Heart left ventricle (tissue), 16 donors: ENCODE measurements around the gene ANKRD30A. TPM values are rescaled to one million over a fixed set of nuclear protein-coding genes. Genes with fewer than 3 reads are reported as not detected.
A peak's percentile ranks its signal among the peaks of the same experiment; 100 is the strongest.

Experiments used
- ATAC-seq, 4 donors: fragments of 200-7000 bp; cut with Tn5 transposase; one replicate each; pipeline ENCODE4 v1.9.1; 2020 to 2022; ENCODE audit warnings: moderate library complexity in 4 of 4, mild to moderate bottlenecking in 3 of 4, moderate number of reproducible peaks in 1 of 4
- DNase-seq, 5 donors: peaks; one replicate each; pipeline ENCODE4 v3.0.0-alpha.2; 2020
- H3K27ac ChIP-seq, 12 donors: fragments of 200-600 bp; sonication (generic) in 4 of 12; one replicate each; pipeline versions ENCODE4 v1.5.0 to v1.8.0; 2016 to 2022; ENCODE audit warnings: mild to moderate bottlenecking in 2 of 12
- H3K27me3 ChIP-seq, 9 donors: fragments of 200-600 bp; sonication (generic) in 2 of 9; one replicate each; pipeline versions ENCODE4 v1.5.1 to v1.8.0; 2016 to 2022; ENCODE audit warnings: mild to moderate bottlenecking in 3 of 9
- H3K36me3 ChIP-seq, 9 donors: fragments of 200-600 bp; sonication (generic) in 2 of 9; one replicate each; pipeline versions ENCODE4 v1.5.0 to v1.8.0; 2018 to 2022; ENCODE audit warnings: mild to moderate bottlenecking in 2 of 9
- H3K4me1 ChIP-seq, 12 donors: fragments of 200-600 bp; sonication (generic) in 4 of 12; one replicate each; pipeline versions ENCODE4 v1.5.0 to v1.8.0; 2016 to 2022; ENCODE audit warnings: mild to moderate bottlenecking in 3 of 12
- H3K4me3 ChIP-seq, 12 donors: fragments of 200-600 bp; sonication (generic) in 4 of 12; one replicate each; pipeline versions ENCODE4 v1.5.0 to v1.8.0; 2017 to 2022; ENCODE audit warnings: mild to moderate bottlenecking in 9 of 12, moderate library complexity in 4 of 12
- H3K9me3 ChIP-seq, 12 donors: fragments of 200-600 bp; sonication (generic) in 4 of 12; one replicate each; pipeline versions ENCODE4 v1.5.0 to v1.8.0; 2016 to 2022; ENCODE audit warnings: mild to moderate bottlenecking in 1 of 12
- CTCF ChIP-seq, 12 donors: fragments of 200-600 bp; sonication (generic) in 4 of 12; IDR thresholded peaks; one replicate each; pipeline versions ENCODE4 v1.5.0 to v1.8.0; 2018 to 2022; ENCODE audit warnings: antibody characterized with exemption in 12 of 12, mild to moderate bottlenecking in 5 of 12
- POLR2A ChIP-seq, 2 donors: fragments of 450-650 bp; IDR thresholded peaks; one replicate each; pipeline ENCODE4 v1.6.1; 2017; ENCODE audit warnings: antibody characterized with exemption in 2 of 2, mild to moderate bottlenecking in 2 of 2, moderate library complexity in 2 of 2
- WGBS, 4 donors: extraction: QIAGEN DNeasy Blood & Tissue Kit in 2 of 4; methylation state at CpG; one replicate each; pipeline versions ENCODE4 v1.1.5 to v1.1.7; 2013 to 2018; 5-methylcytosine and 5-hydroxymethylcytosine counted together
- intact Hi-C, 10 donors: fragments of 100-400 bp; cut with DNase I; formaldehyde crosslinking; loops; one replicate each; pipeline versions ENCODE4 v1.11.1 to v1.14.2; 2022
- polyA plus RNA-seq, 2 donors: library from polyadenylated mRNA; stranded (reverse); fragments of 200-250 nt; gene quantifications; one replicate each; pipeline ENCODE4 v1.2.3, GENCODE V29; 2013
- total RNA-seq, 9 donors: library from RNA; depleted of rRNA in 2 of 9; stranded (reverse); fragments of >200 nt in 2 of 9; fragmentation: NEBNext Ultra II Directional in 3 of 9; extraction: Animal tissue kit (Norgen Biotek cat#: 25700) in 3 of 9; gene quantifications; one replicate each; pipeline versions ENCODE4 v1.1.0 to v1.2.4, GENCODE V29; 2016 to 2023
- donor health status: ischemic (EF 13 %, LVEDD 7.1; RV severe dilation, severe dysfunction).
- donor health status: healthy with polysubstance abuse.
- donor health status: DM: no; HTN: yes; CAD: no.
- donor health status: DM: no; HTN: no; CAD: no.
- donor health status: ischemic (EF 25% LVEDD 6.9; RV normal size, moderate dysfunction).
- donor health status: ischemic (EF 25% LVEDD 5.7; RV mildly dilated, moderate dysfunction).
- donor health status: healthy.
- donor health status: DM: yes; HTN: yes; CAD: no.
- donor health status: ischemic (EF 35%, LVEDD 5.7; RV mildly dilated, moderate dysfunction).
- donor health status: nonischemic (EF 11% LVEDD 7.7; RV severe dilation, severe dysfunction).
- donor health status: DM: yes; HTN: yes; CAD: no.
- donor health status: PGD.
- donor health status: ischemic (EF 29% LVEDD 5.4; RV normal size, mild dysfunction).
- donor health status: nonischemic (EF 23%, LVEDD 6.1; RV moderate dilation, normal function).

Gene ANKRD30A
- total and polyA plus RNA-seq, 11 donors: not detected

DNA sequence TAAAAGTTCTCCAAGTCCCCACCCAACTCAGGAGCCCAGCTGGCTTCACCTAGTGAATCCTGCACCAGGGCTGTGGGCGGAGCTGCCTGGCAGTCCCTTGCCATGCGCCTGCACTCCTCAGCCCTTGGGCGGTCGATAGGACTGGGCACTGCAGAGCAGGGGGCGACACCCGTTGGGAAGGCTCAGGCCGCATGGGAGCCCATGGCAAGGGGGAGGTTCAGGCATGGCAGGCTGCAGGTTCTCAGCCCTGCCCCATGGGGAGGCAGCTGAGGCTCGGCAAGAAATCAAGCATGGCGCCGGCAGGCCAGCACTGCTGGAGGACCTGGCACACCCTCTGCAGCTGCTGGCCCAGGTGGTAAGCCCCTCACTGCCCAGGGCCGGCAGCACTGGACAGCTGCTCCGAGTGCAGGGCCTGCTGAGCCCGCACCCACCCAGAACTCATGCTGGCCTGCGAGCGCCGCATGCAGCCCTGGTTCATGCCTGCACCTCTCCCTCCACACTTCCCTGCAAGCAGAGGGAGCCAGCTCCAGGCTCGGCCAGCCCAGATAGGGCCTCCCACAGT, 149.9 kb downstream of the ANKRD30A start:
- Histone ChIP-seq H3K4me1 (no peaks in the 10 kb centered on the region), H3K4me3 (no peak overlapping the region), H3K27ac (no peak overlapping the region), H3K36me3 (no peaks in the 10 kb centered on the region), H3K9me3 (peaks cover 0 to 16% (median 0%) of the 10 kb centered on the region in 12 donors), H3K27me3 (no peaks in the 10 kb centered on the region)
- ATAC-seq (peak in 1 of 4 donors; percentile 13), DNase-seq (peak in 1 of 5 donors; percentile 23)
- no peak for TF ChIP-seq POLR2A (IDR thresholded peaks at IDR 0.05)
- no peak for TF ChIP-seq CTCF (IDR thresholded peaks at IDR 0.05)
- intact Hi-C loops: no loop called here
- 85 to 92% (median 90%) methylated on average over 7 to 17 of the region's 17 CpGs for WGBS, 4 donors

DNA sequence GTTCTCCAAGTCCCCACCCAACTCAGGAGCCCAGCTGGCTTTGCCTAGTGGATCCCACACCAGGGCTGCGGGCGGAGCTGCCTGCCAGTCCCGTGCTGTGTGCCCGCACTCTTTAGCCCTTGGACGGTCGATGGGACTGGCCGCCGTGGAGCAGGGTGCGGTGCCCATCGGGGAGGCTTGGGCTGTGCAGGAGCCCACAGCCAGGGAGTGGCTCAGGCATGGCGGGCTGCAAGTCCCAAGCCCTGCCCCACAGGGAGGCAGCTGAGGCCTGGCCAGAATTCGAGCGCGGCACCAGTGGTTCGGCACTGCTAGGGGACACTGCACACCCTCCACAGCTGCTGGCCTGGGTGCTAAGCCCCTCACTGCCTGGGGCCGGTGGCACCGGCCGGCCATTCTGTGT, 159.7 kb downstream of the ANKRD30A start:
- H3K36me3 ChIP-seq: no peaks in the 10 kb centered on the region
- no peaks in the 10 kb centered on the region for H3K27me3 ChIP-seq
- intact Hi-C loops: no loop called here
- DNase-seq: no peak
- 82 to 92% (median 90%) methylated on average over 9 to 18 of the region's 18 CpGs for WGBS, 4 donors
- TF ChIP-seq CTCF (IDR thresholded peaks at IDR 0.05): no peak
- no peak for TF ChIP-seq POLR2A (IDR thresholded peaks at IDR 0.05)
- peak in 1 of 4 donors; percentile 38 for ATAC-seq
- H3K9me3 ChIP-seq: peaks cover 0 to 30% (median 7%) of the 10 kb centered on the region in 12 donors
- H3K27ac ChIP-seq: no peak overlapping the region
- no peak overlapping the region for H3K4me3 ChIP-seq
- H3K4me1 ChIP-seq: no peaks in the 10 kb centered on the region

DNA sequence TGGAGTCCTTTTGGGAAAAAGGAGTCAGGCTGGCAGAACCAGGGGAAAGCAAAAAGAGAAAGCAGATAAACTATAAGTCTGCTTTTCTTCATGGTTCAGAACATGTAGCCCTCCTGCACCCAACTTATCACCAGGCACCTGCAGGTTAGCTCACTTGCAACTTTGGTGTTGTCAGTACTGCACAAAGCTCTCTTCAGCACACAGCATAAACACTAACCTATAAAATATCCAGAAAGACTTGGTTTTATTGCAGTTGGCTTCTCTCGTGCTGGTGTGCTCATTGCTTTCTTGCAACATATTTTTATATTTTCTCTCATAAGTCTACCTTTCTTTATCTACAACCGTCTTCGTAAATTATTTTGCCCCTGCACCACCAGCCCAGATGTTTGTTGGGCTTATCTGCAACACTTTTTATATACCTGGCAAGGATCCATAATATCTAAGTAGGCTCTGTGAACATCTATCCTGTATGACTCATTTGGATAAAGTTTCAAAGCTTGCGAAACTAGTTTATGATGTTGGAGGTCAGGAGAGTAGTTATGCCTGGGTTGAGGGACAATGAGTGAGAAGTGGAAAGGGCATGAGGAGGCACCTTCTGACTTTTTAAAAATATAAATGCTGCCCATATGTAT, 164.6 kb downstream of the ANKRD30A start:
- H3K4me1 ChIP-seq: no peaks in the 10 kb centered on the region
- peaks cover 0 to 46% (median 6%) of the 10 kb centered on the region in 12 donors for H3K9me3 ChIP-seq
- TF ChIP-seq POLR2A (IDR thresholded peaks at IDR 0.05): no peak
- no peak for TF ChIP-seq CTCF (IDR thresholded peaks at IDR 0.05)
- no peaks in the 10 kb centered on the region for H3K27me3 ChIP-seq
- no peaks in the 10 kb centered on the region for H3K36me3 ChIP-seq
- no peak overlapping the region for H3K27ac ChIP-seq
- intact Hi-C loops: no loop called here
- 51 to 75% (median 74%) methylated on average over 4 of the region's 4 CpGs for WGBS, 4 donors
- no peak for DNase-seq
- H3K4me3 ChIP-seq: no peak overlapping the region
- ATAC-seq: no peak

DNA sequence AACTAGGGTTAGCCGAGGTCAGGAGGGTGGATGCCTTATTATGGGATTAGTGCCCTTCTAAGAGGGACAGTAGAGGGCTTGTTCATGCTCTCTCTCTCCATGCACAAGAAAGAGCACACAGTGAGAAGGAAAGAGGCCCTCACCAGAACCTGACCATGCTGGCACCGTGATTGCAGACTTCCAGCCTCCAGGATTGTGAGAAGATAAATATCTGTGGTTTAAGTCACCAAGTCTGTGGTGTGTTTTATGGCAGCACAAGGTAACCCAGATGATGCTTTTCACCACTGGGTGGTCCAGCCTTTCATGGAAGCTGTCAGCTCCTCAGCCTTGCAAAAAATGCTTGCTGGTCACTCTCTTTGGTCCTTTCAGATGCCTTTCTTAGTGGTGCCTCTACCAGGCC, 175.9 kb downstream of the ANKRD30A start:
- Histone ChIP-seq H3K27me3 (peaks cover 0 to 2% (median 0%) of the 10 kb centered on the region in 9 donors), H3K9me3 (peaks cover 0 to 5% (median 0%) of the 10 kb centered on the region in 12 donors), H3K27ac (no peak overlapping the region), H3K4me3 (no peak overlapping the region), H3K36me3 (no peaks in the 10 kb centered on the region), H3K4me1 (no peaks in the 10 kb centered on the region)
- ATAC-seq: no peak
- TF ChIP-seq CTCF (IDR thresholded peaks at IDR 0.05) (no peak), POLR2A (IDR thresholded peaks at IDR 0.05) (no peak)
- intact Hi-C loops: no loop called here
- 34 to 50% (median 42%) methylated on average over 2 of the region's 2 CpGs for WGBS, 4 donors
- no peak for DNase-seq
